Adipocyte (in vitro differentiated cells): ENCODE measurements around the gene CDH26.

ENCODE experiments used
- DNase-seq: peaks from one replicate; pipeline ENCODE4 v3.0.0-alpha.2; 2015; ENCODE audit warnings: low read depth
- H3K27me3 ChIP-seq: replicated peaks from 2 replicates; pipeline ENCODE4 v1.7.0; 2013; ENCODE audit warnings: mild to moderate bottlenecking, low read length, moderate library complexity; ENCODE audit not compliant: control insufficient read depth, insufficient read depth
- H3K36me3 ChIP-seq: 2 replicates; pipeline ENCODE4 v1.7.0; 2013; ENCODE audit warnings: low read length, mild to moderate bottlenecking, moderate library complexity; ENCODE audit not compliant: control insufficient read depth, insufficient read depth, severe bottlenecking
- H3K4me1 ChIP-seq: 2 replicates; pipeline ENCODE4 v1.7.0; 2013; ENCODE audit warnings: mild to moderate bottlenecking, low read length, moderate library complexity; ENCODE audit not compliant: control insufficient read depth, insufficient read depth
- H3K4me3 ChIP-seq: 2 replicates; pipeline ENCODE4 v1.7.0; 2013; ENCODE audit warnings: mild to moderate bottlenecking, low read length, moderate library complexity
- H3K9ac ChIP-seq: 2 replicates; pipeline ENCODE4 v1.7.0; 2013; ENCODE audit warnings: mild to moderate bottlenecking, low read length, moderate library complexity
- H3K9me3 ChIP-seq: 2 replicates; pipeline ENCODE4 v1.7.0; 2013; ENCODE audit warnings: mild to moderate bottlenecking, low read length, moderate library complexity; ENCODE audit not compliant: control insufficient read depth

Gene CDH26

GRCh38 chr20:59958626-59959025, 403 bp downstream of the CDH26 start:
- no peaks in the 10 kb centered on the region for H3K4me1 ChIP-seq
- H3K27me3 ChIP-seq: no peaks in the 10 kb centered on the region

DNA sequence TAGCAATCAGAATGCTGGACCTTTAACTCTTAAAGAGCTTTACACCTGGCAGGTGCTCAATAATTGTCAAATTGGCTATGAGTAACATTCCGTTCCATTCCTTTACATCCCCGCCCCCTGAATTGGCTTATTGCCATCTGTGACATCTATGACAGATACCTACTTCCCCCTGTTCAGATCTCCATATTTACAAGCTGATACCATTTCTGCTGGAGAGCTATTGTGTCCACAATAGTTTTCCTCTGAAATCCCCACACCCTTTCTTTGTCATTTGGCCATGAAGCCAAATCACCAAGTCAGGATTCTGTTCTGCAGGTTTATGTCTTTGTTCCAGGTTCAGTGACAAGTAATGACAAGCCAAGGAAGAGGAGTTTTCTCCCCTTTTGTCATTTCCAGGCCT, 3.2 kb downstream of the CDH26 start:
- Histone ChIP-seq H3K36me3 (no peaks in the 10 kb centered on the region), H3K9me3 (no peaks in the 10 kb centered on the region), H3K4me1 (no peaks in the 10 kb centered on the region), H3K9ac (no peak overlapping the region), H3K27me3 (no peaks in the 10 kb centered on the region), H3K4me3 (no peak overlapping the region)
- no peak for DNase-seq

More at GRCh38 chr20:59958626-59959025, 403 bp downstream of the CDH26 start:
- H3K9me3 ChIP-seq: no peaks in the 10 kb centered on the region
- no peak overlapping the region for H3K9ac ChIP-seq
- no peak overlapping the region for H3K4me3 ChIP-seq
- no peak for DNase-seq
- H3K36me3 ChIP-seq: no peaks in the 10 kb centered on the region

DNA sequence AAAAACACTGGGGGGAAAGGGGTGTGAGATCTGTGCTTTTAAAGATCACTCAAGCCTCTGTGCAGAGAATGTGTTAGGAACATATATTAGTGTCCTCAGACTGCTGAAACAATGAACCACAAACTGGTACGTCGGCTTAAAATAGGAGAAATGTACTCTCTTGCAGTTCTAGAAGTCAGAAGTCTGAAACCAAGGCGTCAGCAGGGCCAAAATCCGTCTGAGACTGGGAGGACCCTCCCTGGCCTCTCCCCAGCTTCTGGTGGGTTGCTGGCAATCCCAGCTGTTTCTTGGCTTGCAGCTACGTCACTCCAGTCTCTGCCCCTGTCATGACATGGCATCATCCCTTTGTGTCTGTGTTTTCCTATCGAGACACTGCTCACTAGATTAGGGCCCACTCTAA, 3.9 kb downstream of the CDH26 start:
- H3K9ac ChIP-seq: no peak overlapping the region
- H3K4me1 ChIP-seq: no peaks in the 10 kb centered on the region
- H3K36me3 ChIP-seq: no peaks in the 10 kb centered on the region
- no peak overlapping the region for H3K4me3 ChIP-seq
- H3K9me3 ChIP-seq: no peaks in the 10 kb centered on the region
- H3K27me3 ChIP-seq: no peaks in the 10 kb centered on the region
- no peak for DNase-seq

GRCh38 chr20:59966428-59966827, 8.2 kb downstream of the CDH26 start:
- Histone ChIP-seq H3K9ac (no peak overlapping the region), H3K27me3 (no peaks in the 10 kb centered on the region), H3K4me1 (no peaks in the 10 kb centered on the region), H3K9me3 (no peaks in the 10 kb centered on the region), H3K36me3 (no peaks in the 10 kb centered on the region), H3K4me3 (no peak overlapping the region)
- DNase-seq: no peak

GRCh38 chr20:59971428-59971827, 13.2 kb downstream of the CDH26 start:
- H3K36me3 ChIP-seq: no peaks in the 10 kb centered on the region
- no peaks in the 10 kb centered on the region for H3K9me3 ChIP-seq
- no peak overlapping the region for H3K9ac ChIP-seq
- H3K4me1 ChIP-seq: peaks cover 10% of the 10 kb centered on the region
- H3K27me3 ChIP-seq: no peaks in the 10 kb centered on the region
- H3K4me3 ChIP-seq: no peak overlapping the region
- no peak for DNase-seq

DNA sequence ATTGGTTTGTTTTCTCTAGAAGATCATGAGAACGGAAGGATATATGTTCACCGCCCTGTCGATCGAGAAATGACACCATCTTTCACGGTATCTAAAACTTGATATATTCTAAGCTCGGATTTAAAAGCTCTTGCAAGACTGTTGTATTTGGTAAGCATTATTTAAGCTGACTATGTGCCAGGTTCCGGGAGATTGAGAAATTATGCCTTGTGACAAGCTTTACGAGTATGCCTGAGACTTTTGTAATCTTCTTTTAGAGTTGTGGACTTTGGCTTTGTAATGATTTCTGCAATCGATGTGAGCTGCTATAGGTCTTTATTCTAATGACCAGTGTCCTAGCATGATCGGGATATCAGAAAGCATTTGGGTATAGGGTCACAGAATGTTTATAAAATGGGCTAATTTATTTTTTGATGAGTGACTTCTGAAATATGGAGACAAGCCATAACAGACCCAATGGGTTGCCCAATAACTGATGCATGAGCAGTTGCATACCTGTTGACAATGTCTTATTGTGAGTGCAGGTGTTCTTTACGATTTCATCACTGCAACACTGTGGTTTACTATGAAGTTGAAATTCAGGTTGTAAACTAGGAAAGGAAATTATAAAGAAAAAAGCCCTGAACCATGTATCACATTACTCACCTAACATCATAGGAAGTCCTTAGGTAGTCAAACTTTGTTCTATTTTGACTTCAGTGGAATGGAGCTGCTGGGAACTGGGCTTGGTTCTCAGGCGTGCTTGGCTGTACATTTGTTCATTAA, 14.0 kb downstream of the CDH26 start:
- Histone ChIP-seq H3K4me1 (peaks cover 10% of the 10 kb centered on the region), H3K4me3 (no peak overlapping the region), H3K36me3 (no peaks in the 10 kb centered on the region), H3K9ac (no peak overlapping the region), H3K27me3 (no peaks in the 10 kb centered on the region), H3K9me3 (no peaks in the 10 kb centered on the region)
- no peak for DNase-seq

GRCh38 chr20:59976156-59976782, 18.0 kb downstream of the CDH26 start:
- Histone ChIP-seq H3K27me3 (no peaks in the 10 kb centered on the region), H3K4me1 (peaks cover 10% of the 10 kb centered on the region), H3K9me3 (no peaks in the 10 kb centered on the region), H3K9ac (no peak overlapping the region), H3K4me3 (no peak overlapping the region), H3K36me3 (no peaks in the 10 kb centered on the region)
- peak; percentile 51 for DNase-seq

DNA sequence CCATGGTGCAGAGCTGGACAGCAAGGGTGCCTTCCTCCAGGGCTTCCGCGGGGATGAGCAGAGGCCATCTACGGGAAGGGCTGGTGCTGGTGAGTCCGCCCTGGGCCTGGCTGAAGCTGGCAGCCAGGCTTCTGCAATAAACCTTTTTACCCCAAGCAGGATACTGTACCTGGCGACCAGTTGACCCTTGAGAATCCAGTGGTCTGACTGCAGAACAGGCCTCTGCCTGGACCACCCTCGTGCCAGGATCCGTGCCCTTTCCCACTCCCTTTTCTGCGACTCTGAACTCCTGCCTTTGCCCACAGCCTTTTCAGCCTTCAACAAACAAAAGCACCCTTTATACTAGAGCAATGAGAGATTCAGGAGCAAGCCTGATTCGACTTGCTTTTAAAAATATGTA, 18.9 kb downstream of the CDH26 start:
- Histone ChIP-seq H3K27me3 (no peaks in the 10 kb centered on the region), H3K4me1 (peaks cover 6% of the 10 kb centered on the region), H3K9ac (no peak overlapping the region), H3K36me3 (no peaks in the 10 kb centered on the region), H3K4me3 (no peak overlapping the region), H3K9me3 (peaks cover 4% of the 10 kb centered on the region)
- no peak for DNase-seq

DNA sequence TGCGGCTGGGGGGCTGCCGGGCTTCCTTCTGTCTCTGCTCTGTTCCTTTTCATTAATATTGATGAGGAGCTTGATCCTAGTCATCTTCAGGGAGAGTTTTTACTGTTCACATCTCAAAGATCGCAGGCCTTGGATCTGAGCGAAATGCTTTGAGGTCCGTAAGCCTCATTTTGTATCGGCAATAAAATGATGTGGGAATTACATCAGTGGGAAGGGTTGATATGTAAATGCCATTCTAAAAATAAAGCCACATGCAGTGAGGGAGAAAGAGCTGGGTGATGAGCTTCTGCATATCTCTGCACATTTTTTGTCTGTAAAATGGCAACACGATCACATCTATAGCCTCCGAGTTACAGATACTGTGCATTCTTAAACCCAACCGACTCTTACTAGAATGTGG, 24.9 kb downstream of the CDH26 start:
- Histone ChIP-seq H3K9me3 (peaks cover 6% of the 10 kb centered on the region), H3K9ac (no peak overlapping the region), H3K27me3 (no peaks in the 10 kb centered on the region), H3K4me1 (no peaks in the 10 kb centered on the region), H3K4me3 (no peak overlapping the region), H3K36me3 (no peaks in the 10 kb centered on the region)
- DNase-seq: no peak

GRCh38 chr20:59984541-59984940, 26.3 kb downstream of the CDH26 start:
- no peak for DNase-seq
- H3K9me3 ChIP-seq: peaks cover 6% of the 10 kb centered on the region
- no peaks in the 10 kb centered on the region for H3K27me3 ChIP-seq

GRCh38 chr20:59985164-59985563, 26.9 kb downstream of the CDH26 start:
- no peak overlapping the region for H3K9ac ChIP-seq
- no peaks in the 10 kb centered on the region for H3K4me1 ChIP-seq
- no peak for DNase-seq

More at GRCh38 chr20:59984541-59984940, 26.3 kb downstream of the CDH26 start:
- H3K4me3 ChIP-seq: no peak overlapping the region
- H3K4me1 ChIP-seq: no peaks in the 10 kb centered on the region
- no peak overlapping the region for H3K9ac ChIP-seq
- H3K36me3 ChIP-seq: no peaks in the 10 kb centered on the region

More at GRCh38 chr20:59985164-59985563, 26.9 kb downstream of the CDH26 start:
- Histone ChIP-seq H3K9me3 (peaks cover 6% of the 10 kb centered on the region), H3K4me3 (no peak overlapping the region), H3K27me3 (no peaks in the 10 kb centered on the region), H3K36me3 (no peaks in the 10 kb centered on the region)
